Uterus (tissue), 2 donors: ENCODE results near the gene STAMBP.

Experiments used
- POLR2A ChIP-seq, 2 donors: fragments of 450-650 bp; IDR thresholded peaks; one replicate each; pipeline ENCODE4 v1.6.1; 2016; ENCODE audit warnings: antibody characterized with exemption in 2 of 2, mild to moderate bottlenecking in 1 of 2, moderate library complexity in 1 of 2
- TF ChIP-seq, protein P1 (sequence below), 4 experiments: fragments of 200-600 bp in 2 of 4; fragments of 450-650 bp in 2 of 4; sonication (generic) in 2 of 4; IDR thresholded peaks; one replicate each; pipeline ENCODE4 v1.5.1; 2016 to 2019; ENCODE audit warnings: antibody characterized with exemption in 4 of 4, mild to moderate bottlenecking in 2 of 4, moderate library complexity in 1 of 4

GRCh38 chr2:73910873-73911547 lies 82.2 kb downstream of the STAMBP start:
- TF ChIP-seq, protein P1, sequence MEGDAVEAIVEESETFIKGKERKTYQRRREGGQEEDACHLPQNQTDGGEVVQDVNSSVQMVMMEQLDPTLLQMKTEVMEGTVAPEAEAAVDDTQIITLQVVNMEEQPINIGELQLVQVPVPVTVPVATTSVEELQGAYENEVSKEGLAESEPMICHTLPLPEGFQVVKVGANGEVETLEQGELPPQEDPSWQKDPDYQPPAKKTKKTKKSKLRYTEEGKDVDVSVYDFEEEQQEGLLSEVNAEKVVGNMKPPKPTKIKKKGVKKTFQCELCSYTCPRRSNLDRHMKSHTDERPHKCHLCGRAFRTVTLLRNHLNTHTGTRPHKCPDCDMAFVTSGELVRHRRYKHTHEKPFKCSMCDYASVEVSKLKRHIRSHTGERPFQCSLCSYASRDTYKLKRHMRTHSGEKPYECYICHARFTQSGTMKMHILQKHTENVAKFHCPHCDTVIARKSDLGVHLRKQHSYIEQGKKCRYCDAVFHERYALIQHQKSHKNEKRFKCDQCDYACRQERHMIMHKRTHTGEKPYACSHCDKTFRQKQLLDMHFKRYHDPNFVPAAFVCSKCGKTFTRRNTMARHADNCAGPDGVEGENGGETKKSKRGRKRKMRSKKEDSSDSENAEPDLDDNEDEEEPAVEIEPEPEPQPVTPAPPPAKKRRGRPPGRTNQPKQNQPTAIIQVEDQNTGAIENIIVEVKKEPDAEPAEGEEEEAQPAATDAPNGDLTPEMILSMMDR (IDR thresholded peaks at IDR 0.05): no peak
- TF ChIP-seq POLR2A (IDR thresholded peaks at IDR 0.05): no peak
